Measurements from ENCODE around the gene AFAP1L1.

GRCh38 chr5:149349382-149349781 lies 77.7 kb downstream of the AFAP1L1 start:
- TF ChIP-seq CTCF (IDR thresholded peaks at IDR 0.05; ENCODE audit: insufficient read depth, low read depth, low read length) (no peak), EZH2 (IDR thresholded peaks at IDR 0.05; ENCODE audit: insufficient read depth, low read length) (no peak)
